ENCODE measurements around the gene ZNF695. TPM values are rescaled to one million over a fixed set of nuclear protein-coding genes. Genes with fewer than 3 reads are reported as not detected.
A peak's percentile ranks its signal among the peaks of the same experiment; 100 is the strongest.

Gene ZNF695
- total and polyA plus RNA-seq, 2 of the 13 experiments (the other 11 are each of a cell fraction or from before 2014, with no cell fraction given): 2.9 to 11.6 TPM

DNA sequence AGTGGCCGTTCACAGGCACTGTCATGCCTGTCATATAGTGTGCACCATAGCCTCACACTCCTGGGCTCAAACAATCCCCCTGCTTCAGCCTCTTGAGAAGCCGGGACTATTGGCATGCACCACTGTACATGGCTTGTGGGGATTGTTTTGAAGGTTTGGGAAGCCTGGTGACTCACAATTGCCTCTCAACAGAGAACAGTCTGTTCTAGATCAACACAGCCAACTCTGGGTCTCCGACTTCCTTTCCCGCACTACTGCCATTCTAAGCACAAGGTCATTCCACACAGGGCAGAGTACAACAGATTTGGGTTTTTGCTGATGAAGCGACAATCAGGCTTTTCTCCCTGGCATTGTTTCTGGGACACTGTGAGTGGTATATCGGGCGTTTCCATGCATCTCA is 60.6 kb downstream of the ZNF695 start:
- peak overlapping the region; percentile 45; the same call in 1 of the 2 replicates for H3K4me2 ChIP-seq (ENCODE audit: low read depth, low read length)
- H3K9me3 ChIP-seq (ENCODE audit: low read length): no peaks in the 10 kb centered on the region
- H3K79me2 ChIP-seq (ENCODE audit: insufficient read depth, low read length): no peaks in the 10 kb centered on the region
- FAIRE-seq (no peak), DNase-seq (ENCODE audit: low spot score) (peak; percentile 92), ATAC-seq (peak; percentile 97)
- ChIA-PET POLR2A (no interaction called here), CTCF (ENCODE audit: low intra/inter-chr PET ratio, low total read pairs) (no interaction called here)
- peak overlapping the region; percentile 43 for H3K27ac ChIP-seq (ENCODE audit: extremely low read length, insufficient read depth, low read length)
- BruUV-seq (replicated peaks): no TSS peak
- H2AFZ ChIP-seq (ENCODE audit: low read length): no peak overlapping the region
- no peaks in the 10 kb centered on the region for H3K27me3 ChIP-seq (ENCODE audit: control insufficient read depth in 1 of 2, insufficient read depth in 2 of 2, low read length in 2 of 2)
- no peak overlapping the region for H3K9ac ChIP-seq (ENCODE audit: insufficient read depth, low read depth, low read length)
- no peaks in the 10 kb centered on the region for H3K36me3 ChIP-seq (replicated peaks in 1 of 2; ENCODE audit: control insufficient read depth in 1 of 2, insufficient read depth in 2 of 2, low read length in 2 of 2)
- 48% methylated on average over 7 of the region's 7 CpGs for WGBS (ENCODE audit: low lambda C conversion rate)
- in situ Hi-C loops (cut with HindIII; ENCODE audit: extremely low pct_ligation_motif_present, low pct_unique_long_range_greater_than_20kb): no loop called here
- intact Hi-C loops (cut with micrococcal nuclease; ENCODE audit: unreplicated experiment): loop anchor here (1.0 kb wide), 1 partner anchor 40 kb away; no protein-coding TSS in a partner anchor
- no peaks in the 10 kb centered on the region for H4K20me1 ChIP-seq (ENCODE audit: insufficient read depth, low read length)
- H3K4me1 ChIP-seq (ENCODE audit: insufficient read depth, low read length): peaks cover 19% of the 10 kb centered on the region
- H3K4me3 ChIP-seq (replicated peaks in 1 of 3; ENCODE audit: insufficient read depth in 1 of 3, low read depth in 2 of 3, low read length in 3 of 3): no peak overlapping the region
- TF ChIP-seq IRF2 (CRISPR knock-in tag; IDR thresholded peaks at IDR 0.05) (peak; percentile 54; the same call in 1 of the 2 replicates), RBM22 (optimal IDR thresholded peaks at IDR 0.05; ENCODE audit: low read length) (no peak), ZNF317 (CRISPR knock-in tag; IDR thresholded peaks at IDR 0.05) (peak; percentile 56; the same call in 1 of the 2 replicates), MIXL1 (CRISPR knock-in tag; IDR thresholded peaks at IDR 0.05) (0 out of 2 replicates have a peak, but pooled peaks have one; percentile 37), LCORL (IDR thresholded peaks at IDR 0.05) (peak; percentile 57; the same call in 1 of the 2 replicates), LCORL (CRISPR knock-in tag; IDR thresholded peaks at IDR 0.05) (peak; percentile 90), SOX13 (IDR thresholded peaks at IDR 0.05) (no peak), SOX13 (CRISPR knock-in tag; conservative IDR thresholded peaks at IDR 0.05 in 1 of 2, IDR thresholded peaks at IDR 0.05 in 1 of 2) (peak in 1 of 2 experiments; percentile 70; a peak in 2 of 4 replicates), SRSF4 (IDR thresholded peaks at IDR 0.05; ENCODE audit: low read depth, low read length, poor library complexity, severe bottlenecking) (no peak), ZNF143 (CRISPR knock-in tag; IDR thresholded peaks at IDR 0.05) (no peak), FOSL2 (CRISPR knock-in tag; IDR thresholded peaks at IDR 0.05) (peak; percentile 91), FOSL1 (CRISPR knock-in tag; IDR thresholded peaks at IDR 0.05; ENCODE audit: borderline replicate concordance) (peak; percentile 57; the same call in 1 of the 2 replicates), RFXANK (CRISPR knock-in tag; IDR thresholded peaks at IDR 0.05) (no peak), GFI1 (CRISPR knock-in tag; IDR thresholded peaks at IDR 0.05; ENCODE audit: borderline replicate concordance) (no peak)
- TF ChIP-seq, protein P1, sequence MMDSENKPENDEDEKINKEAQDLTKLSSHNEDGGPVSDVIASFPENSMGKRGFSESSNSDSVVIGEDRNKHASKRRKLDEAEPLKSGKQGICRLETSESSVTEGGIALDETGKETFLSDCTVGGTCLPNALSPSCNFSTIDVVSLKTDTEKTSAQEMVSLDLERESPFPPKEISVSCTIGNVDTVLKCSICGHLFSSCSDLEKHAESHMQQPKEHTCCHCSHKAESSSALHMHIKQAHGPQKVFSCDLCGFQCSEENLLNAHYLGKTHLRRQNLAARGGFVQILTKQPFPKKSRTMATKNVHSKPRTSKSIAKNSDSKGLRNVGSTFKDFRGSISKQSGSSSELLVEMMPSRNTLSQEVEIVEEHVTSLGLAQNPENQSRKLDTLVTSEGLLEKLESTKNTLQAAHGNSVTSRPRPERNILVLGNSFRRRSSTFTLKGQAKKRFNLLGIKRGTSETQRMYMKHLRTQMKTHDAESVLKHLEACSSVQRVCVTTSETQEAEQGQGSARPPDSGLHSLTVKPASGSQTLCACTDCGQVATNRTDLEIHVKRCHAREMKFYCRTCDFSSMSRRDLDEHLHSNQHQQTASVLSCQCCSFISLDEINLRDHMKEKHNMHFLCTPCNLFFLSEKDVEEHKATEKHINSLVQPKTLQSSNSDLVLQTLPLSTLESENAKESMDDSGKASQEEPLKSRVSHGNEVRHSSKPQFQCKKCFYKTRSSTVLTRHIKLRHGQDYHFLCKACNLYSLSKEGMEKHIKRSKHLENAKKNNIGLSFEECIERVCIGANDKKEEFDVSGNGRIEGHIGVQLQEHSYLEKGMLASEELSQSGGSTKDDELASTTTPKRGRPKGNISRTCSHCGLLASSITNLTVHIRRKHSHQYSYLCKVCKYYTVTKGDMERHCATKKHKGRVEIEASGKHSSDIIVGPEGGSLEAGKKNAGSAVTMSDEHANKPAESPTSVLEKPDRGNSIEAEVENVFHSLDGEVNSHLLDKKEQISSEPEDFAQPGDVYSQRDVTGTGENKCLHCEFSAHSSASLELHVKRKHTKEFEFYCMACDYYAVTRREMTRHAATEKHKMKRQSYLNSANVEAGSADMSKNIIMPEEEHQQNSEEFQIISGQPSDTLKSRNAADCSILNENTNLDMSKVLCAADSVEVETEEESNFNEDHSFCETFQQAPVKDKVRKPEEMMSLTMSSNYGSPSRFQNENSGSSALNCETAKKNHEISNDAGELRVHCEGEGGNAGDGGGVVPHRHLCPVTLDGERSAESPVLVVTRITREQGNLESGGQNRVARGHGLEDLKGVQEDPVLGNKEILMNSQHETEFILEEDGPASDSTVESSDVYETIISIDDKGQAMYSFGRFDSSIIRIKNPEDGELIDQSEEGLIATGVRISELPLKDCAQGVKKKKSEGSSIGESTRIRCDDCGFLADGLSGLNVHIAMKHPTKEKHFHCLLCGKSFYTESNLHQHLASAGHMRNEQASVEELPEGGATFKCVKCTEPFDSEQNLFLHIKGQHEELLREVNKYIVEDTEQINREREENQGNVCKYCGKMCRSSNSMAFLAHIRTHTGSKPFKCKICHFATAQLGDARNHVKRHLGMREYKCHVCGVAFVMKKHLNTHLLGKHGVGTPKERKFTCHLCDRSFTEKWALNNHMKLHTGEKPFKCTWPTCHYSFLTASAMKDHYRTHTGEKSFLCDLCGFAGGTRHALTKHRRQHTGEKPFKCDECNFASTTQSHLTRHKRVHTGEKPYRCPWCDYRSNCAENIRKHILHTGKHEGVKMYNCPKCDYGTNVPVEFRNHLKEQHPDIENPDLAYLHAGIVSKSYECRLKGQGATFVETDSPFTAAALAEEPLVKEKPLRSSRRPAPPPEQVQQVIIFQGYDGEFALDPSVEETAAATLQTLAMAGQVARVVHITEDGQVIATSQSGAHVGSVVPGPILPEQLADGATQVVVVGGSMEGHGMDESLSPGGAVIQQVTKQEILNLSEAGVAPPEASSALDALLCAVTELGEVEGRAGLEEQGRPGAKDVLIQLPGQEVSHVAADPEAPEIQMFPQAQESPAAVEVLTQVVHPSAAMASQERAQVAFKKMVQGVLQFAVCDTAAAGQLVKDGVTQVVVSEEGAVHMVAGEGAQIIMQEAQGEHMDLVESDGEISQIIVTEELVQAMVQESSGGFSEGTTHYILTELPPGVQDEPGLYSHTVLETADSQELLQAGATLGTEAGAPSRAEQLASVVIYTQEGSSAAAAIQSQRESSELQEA (CRISPR knock-in tag; IDR thresholded peaks at IDR 0.05; ENCODE audit: not compliant biosample characterization): no peak
- TF ChIP-seq, protein P2, sequence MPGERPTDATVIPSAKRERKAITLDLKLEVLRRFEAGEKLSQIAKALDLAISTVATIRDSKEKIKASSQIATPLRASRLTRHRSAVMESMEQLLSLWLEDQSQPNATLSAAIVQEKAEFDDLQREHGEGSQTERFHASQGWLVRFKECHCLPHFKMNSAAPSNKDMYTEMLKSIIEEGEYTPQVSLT (CRISPR knock-in tag; IDR thresholded peaks at IDR 0.05; ENCODE audit: borderline replicate concordance, low read depth): no peak
- TF ChIP-seq, protein P3, sequence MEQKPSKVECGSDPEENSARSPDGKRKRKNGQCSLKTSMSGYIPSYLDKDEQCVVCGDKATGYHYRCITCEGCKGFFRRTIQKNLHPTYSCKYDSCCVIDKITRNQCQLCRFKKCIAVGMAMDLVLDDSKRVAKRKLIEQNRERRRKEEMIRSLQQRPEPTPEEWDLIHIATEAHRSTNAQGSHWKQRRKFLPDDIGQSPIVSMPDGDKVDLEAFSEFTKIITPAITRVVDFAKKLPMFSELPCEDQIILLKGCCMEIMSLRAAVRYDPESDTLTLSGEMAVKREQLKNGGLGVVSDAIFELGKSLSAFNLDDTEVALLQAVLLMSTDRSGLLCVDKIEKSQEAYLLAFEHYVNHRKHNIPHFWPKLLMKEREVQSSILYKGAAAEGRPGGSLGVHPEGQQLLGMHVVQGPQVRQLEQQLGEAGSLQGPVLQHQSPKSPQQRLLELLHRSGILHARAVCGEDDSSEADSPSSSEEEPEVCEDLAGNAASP (CRISPR knock-in tag; IDR thresholded peaks at IDR 0.05; ENCODE audit: borderline replicate concordance): peak; percentile 33; the same call in 1 of the 2 replicates

Data from HepG2 (cell line).